ENCODE measurements around the gene POU2F3.

The POU2F3 gene

GRCh38 chr11:120316880-120317688 lies 77.1 kb downstream of the POU2F3 start:
- DNase-seq (ENCODE audit: low read depth in 4 of 4, low spot score in 1 of 4), result no peak

GRCh38 chr11:120317689-120318480 lies 77.9 kb downstream of the POU2F3 start:
- DNase-seq (ENCODE audit: low read depth in 4 of 4, low spot score in 1 of 4), result no peak

GRCh38 chr11:120318906-120319305 lies 79.0 kb downstream of the POU2F3 start:
- no peak for DNase-seq (ENCODE audit: low read depth in 4 of 4, low spot score in 1 of 4)

- peak in 2 of 4 experiments; percentile 25 to 41 for DNase-seq (ENCODE audit: low read depth in 4 of 4, low spot score in 1 of 4)
Measured at GRCh38 chr11:120324932-120325810, 85.2 kb downstream of the POU2F3 start, which contains the start of gene TLCD5. Gene TLCD5 (plus strand): TSS chr11:120325299. CDS start chr11:120327442, 2,143 bp downstream.

GRCh38 chr11:120326228-120326627 lies 86.3 kb downstream of the POU2F3 start:
- DNase-seq (ENCODE audit: low read depth in 4 of 4, low spot score in 1 of 4), result no peak

- no peak for DNase-seq (ENCODE audit: low read depth in 4 of 4, low spot score in 1 of 4)
Measured at GRCh38 chr11:120326845-120327281, 86.9 kb downstream of the POU2F3 start.

- DNase-seq (ENCODE audit: low read depth in 4 of 4, low spot score in 1 of 4), result no peak
Measured at GRCh38 chr11:120327311-120327710, 87.4 kb downstream of the POU2F3 start.

DNA sequence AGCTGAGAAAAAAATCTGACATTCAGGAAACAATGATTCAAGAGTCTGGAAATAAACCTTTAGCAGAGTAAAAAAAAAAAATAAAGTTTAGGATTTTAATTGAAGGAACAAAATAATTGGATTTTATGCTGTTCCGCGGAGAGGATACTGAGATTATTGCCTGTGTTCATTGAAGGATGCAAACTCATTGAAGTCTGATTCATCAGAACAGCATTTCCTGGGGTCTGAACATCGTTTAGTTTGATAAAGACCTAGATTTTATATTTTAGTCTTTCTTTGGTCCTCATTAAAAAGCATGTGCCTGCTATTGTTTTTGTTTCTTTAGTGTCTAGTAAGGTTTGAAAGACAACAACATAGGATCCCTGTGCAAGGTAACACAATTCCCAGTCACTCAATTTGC lies 89.6 kb downstream of the POU2F3 start:
- no peak for DNase-seq (ENCODE audit: low read depth in 4 of 4, low spot score in 1 of 4)

DNA sequence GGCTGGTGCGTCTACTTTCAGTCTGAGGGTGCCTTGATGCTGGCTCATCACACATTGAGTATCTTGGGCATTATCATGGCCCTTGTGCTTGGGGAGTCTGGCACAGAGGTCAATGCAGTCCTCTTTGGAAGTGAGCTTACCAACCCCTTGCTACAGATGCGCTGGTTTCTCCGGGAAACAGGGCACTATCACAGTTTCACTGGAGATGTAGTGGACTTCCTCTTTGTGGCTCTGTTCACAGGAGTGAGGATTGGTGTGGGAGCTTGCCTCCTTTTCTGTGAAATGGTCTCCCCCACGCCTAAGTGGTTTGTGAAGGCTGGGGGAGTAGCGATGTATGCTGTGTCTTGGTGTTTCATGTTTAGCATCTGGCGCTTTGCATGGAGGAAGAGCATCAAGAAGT lies 90.1 kb downstream of the POU2F3 start:
- no peak for DNase-seq (ENCODE audit: low read depth in 4 of 4, low spot score in 1 of 4)

DNA sequence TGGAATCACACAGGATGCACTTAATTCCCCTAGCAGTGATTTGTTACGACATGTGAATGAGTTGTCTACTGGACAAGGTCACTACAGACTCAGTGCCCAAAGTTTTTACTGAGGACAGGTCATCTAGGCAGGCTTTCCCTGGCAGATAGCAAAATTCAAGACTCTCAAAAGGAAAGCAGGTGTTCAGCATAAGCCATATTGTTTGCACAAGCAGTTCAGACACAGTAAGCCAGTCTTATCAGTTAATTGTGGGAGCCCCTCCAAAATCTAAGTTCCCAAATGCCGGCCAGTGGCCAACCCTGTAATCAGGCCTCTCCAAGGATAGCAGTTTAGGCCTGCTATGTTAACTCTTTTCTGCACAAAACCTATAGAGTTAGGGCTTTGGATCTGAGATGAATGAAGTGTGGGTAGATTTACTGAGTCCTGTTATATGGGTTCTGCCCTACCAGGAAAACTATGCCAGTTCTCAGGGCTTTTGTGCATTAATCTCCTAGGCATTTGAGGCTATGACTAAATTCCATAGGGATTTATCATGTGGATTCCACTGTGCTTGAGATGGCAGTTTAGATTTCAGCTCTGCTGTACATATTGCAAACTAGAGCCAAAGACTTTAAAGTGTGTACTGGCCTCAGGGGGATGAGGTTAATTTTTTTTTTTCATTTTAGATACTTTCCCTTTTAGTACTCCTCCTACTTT lies 91.5 kb downstream of the POU2F3 start:
- DNase-seq (ENCODE audit: low read depth in 4 of 4, low spot score in 1 of 4), result no peak

DNA sequence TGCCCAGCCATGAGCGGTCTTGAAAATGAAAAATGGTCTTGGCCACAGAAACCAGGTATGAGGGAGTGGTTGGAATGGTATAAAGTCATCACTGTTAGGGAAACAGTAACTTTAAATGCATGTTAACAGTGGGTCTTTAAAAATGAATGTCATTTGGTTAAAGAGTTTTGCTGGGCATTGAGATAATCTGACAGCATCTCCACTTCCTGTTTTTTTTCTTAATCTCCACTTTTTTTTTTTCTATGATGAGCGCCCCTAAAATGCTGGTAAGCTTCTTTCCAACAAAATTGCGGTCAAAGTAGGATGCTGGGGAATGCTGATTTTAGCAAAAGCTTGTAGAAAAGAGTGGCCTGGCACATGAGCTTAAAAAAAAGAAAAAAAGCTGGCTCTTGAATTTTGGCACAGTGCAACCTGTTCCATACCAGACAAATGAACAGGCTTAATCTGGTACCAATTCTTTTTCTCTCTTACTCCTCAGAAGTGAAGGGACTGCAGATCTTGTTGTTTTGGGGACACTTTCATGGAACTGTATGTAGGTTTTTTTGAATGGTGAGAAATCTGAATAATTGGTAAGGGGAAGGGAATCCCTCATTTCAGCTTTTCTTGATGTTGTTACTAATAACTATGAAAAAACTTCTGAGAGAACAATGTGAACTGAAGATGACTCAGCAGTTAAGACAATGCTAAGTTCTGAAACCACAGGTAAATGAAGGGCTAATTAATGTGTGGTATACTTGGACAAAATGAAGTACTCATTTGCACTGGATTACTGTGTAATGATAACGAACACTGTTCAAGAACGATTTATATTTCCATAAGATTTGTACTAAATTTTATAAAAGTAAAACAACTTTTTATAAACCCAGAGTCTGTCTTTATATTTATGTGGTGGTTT lies 93.1 kb downstream of the POU2F3 start:
- DNase-seq (ENCODE audit: low read depth in 4 of 4, low spot score in 1 of 4), result no peak

GRCh38 chr11:120333801-120334200 lies 93.9 kb downstream of the POU2F3 start:
- no peak for DNase-seq (ENCODE audit: low read depth in 4 of 4, low spot score in 1 of 4)

- DNase-seq (ENCODE audit: low read depth in 4 of 4, low spot score in 1 of 4), result no peak
Measured at GRCh38 chr11:120334332-120334731, 94.4 kb downstream of the POU2F3 start.

DNA sequence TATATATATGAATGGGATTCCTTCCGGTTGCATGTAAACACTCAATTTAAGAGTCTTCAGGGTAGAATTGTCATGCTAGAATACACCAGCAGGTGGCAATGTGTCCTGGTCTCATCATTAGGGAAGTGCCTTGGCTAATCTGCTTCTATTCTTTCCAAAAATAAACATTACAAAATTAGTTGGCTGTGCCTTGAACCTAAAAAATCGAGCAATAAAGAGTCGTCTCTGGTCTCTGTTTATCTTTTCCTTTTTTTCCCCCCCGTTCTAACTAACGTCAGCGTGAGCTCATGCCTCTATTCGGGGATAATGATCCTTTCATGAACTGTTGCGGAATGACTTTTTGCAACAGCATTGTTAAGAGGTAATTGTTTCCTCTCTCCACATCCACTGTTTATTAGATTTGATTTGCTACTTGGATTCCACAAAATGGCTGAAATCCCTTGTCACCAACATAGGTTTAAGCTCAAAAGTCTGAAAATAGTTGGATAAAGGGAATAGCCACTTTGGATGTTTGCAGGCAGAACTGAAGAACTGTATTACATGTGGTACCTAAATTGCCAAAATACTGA lies 95.0 kb downstream of the POU2F3 start:
- peak in 3 of 4 experiments; percentile 22 to 49 (median 37) for DNase-seq (ENCODE audit: low read depth in 4 of 4, low spot score in 1 of 4)

- DNase-seq (ENCODE audit: low read depth in 4 of 4, low spot score in 1 of 4), result peak in 1 of 4 experiments; percentile 7
Measured at GRCh38 chr11:120335556-120335907, 95.6 kb downstream of the POU2F3 start.

DNA sequence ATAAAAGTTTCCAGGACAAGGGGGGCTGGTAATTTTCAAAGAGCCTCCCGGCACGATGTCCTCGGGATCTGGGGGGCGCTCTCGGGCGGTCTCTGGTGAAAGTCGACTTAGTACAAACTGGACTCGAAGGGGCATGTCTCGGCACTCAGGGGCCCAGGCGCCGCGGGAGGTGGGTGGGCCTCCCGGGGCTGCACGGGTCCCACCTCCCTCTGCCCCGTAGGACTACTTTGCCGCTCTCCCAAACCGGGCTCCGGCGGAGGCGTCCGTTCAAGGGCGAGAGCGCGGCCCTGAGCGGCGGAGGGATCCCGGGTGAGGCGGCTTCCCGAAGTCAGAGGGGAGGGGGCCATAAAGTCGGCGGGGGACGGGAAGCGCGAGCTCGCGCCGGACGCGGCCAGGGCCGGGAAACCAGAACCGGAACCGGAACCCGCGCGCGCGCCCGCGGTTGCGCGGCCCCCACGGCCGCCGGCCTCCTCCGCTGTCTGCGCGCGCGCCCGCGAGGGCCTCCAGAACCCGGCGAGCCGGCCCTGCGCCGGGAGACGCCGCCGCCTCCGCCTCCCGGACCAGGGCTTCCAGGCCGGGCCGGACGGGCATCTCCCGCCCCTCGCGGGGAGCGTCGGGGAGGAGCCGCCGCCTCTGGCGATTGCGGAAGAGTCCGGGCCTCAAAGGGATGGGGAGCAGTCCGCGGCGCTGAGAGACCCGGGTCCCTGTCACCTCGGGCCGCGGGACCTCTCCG lies 96.1 kb downstream of the POU2F3 start, which contains the start of gene ARHGEF12:
TSS of gene ARHGEF12 (plus strand) at position 506 of the 733 bp plus-strand sequence. CDS start 831 bp downstream, outside the sequence.
- DNase-seq (ENCODE audit: low read depth in 4 of 4, low spot score in 1 of 4), result peak; percentile 49 to 80 (median 75)

GRCh38 chr11:120336641-120337354 lies 96.9 kb downstream of the POU2F3 start:
- peak in 2 of 4 experiments; percentile 18 to 19 for DNase-seq (ENCODE audit: low read depth in 4 of 4, low spot score in 1 of 4)
